GM19193 (cell line): ENCODE data around the gene ABCC3.

Source experiments
- POLR2A ChIP-seq: IDR thresholded peaks from 4 replicates; pipeline ENCODE4 v1.6.1; 2011; ENCODE audit not compliant: insufficient read depth, insufficient read length; ENCODE audit errors: extremely low read depth

Gene ABCC3

DNA sequence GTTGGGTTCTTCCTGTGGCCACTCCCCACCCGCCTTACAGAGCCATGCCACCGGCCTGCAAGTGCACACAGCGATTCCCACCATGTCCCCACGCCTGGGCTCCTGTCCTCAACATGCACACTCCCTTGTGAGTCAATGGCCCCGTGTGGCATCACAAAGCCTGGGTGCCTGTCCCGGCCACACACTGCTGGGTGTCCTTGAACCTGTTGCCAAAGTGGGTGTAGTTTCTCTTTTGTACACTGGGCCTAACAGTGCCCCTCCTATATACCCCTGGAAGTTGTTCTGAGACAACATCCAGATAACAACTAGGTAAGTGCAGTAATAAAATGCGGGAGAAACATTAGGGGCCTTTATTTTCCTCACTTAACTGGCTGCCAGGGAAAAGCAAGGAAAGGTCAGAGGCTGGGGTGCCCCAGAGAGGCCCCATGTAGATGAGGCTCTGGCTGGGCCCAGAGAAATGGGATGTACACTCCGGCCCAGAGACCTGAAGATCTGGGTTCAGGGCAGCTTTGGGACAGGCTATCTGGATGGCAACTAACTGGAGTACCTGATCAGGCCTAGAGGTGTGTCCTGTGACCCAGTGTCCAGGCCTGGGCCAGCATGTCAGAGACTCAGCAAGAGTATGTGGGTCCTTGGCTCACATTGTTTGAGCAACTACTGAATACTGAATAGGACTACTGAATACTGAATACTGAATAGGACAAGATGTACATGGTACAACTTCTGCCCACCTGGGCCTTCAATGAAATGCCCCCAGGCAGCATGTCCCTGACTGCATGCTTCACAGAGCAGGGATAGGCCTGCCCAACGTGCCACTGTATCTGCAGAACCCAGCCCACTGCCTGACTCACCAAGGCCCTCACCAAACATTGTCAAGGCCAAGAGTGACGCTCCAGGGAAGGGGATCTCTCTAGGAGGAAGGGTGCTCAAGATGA is 8.3 kb downstream of the ABCC3 start:
- TF ChIP-seq POLR2A: no peak

DNA sequence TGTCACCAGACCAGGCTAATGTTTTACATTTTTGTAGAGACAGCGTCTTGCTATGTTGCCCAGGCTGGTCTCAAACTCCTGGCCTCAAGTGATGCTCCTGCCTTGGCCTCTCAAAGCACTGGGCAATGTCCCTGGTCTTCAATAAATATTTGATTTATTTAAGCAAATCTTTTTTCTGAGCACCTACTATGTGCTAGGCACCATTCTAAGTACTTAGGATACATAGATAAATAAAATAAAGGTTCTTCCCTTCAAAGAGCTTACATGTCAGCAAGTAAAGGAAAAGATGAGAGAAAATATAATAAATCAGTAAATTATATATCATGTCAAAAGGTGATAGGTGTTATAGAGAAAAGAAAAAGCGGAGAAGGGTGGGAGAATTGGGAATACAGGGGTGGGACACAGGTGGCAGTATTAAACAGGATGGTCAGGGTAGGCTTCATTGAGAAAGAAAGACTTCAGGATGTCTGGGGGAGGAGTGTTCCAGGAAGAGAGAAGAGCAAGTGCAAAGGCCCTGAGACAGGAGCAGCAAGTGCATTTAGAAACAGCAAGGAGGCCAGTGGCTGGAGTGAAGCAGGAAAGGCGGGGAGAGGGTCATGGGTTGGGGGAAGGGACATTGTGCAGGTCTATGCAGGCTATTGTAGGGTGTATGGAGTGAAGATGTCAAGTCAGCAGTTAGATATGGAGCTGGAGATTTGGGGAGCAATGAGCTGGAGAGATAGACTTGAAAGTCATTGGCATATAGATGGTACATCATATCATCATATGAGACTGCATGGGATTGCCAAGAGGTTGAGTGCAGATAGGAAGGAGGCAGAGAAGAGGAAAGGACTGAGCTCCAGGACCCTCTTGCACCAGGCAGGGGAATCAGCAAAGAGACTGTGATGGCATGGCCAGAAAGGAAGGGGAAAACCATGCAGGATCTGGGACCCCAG is 11.3 kb downstream of the ABCC3 start:
- TF ChIP-seq POLR2A: no peak

DNA sequence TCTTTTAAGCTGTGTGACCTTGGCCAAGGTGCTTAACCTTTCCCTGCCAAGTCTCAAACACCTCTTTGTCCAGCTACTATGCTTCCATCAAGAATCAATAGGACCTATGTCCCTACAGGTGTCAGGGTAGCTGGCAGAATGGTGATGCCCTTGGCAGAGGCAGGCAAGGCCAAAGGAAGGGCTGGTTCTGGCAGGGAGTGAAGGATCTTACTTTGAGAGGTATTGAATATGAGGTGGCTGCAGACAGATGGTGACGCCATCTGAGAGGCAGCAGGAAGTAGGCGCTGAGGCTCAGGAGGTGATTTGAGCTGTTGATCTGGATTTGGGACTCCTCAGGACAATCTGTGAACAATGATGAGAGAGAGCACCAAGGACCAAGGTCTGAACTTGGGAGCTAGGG is 12.5 kb downstream of the ABCC3 start:
- TF ChIP-seq POLR2A: no peak

DNA sequence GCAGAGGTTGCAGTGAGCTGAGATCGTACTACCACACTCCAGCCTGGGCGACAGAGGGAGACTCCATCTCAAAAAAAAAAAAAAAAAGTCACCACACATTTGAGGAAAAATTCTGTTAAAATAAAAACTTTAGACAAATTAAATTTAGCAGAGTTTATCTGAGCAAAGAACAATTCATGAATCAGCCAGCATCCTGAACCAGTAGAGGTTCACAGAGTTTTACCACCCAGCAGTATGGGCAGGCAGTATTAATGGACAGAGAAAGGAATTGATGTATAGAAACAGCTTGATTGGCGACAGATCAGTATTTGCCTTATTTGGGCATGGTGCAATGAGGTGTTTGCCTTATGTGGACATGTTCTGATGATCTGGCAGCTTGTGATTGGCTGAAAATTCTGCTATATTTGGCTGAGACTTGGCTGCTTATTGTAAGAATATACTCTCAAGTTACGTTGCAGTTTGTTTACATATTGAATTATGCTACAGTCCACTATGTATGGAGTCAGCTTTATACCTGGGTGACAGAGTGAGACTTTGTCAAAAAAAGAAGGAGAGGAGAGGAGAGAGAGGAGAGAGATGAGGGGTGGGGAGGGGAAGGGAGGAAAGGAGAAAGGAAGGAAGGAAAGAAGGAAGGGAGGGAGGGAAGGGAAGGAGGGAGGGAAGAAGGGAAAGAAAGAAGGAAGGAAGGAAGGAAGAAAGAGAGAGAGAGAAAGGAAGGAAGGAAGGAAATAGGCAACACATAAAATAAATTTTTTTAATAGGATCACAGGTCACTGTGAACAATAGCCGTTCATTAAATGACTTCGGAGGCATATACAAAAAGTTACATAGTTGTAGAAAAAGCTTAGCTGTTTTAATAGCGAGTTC is 14.6 kb downstream of the ABCC3 start:
- no peak for TF ChIP-seq POLR2A

DNA sequence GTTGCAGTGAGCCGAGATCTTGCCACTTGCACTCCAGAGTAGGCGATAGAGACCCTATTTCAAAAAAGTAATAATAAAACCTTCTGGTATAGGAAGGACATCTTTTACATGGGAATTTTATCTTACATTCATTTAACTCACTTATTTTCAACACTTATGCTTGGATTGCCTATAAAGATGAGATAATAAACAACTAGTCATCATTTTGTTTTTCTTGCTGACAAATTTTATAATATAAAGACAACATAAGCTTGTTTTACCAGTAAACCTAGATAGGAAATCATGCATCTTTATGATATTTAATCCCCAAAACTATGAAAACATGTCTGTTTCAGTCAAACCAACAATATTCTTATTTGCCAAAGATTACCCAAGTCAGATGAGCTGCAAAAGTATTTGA is 17.0 kb downstream of the ABCC3 start:
- no peak for TF ChIP-seq POLR2A

DNA sequence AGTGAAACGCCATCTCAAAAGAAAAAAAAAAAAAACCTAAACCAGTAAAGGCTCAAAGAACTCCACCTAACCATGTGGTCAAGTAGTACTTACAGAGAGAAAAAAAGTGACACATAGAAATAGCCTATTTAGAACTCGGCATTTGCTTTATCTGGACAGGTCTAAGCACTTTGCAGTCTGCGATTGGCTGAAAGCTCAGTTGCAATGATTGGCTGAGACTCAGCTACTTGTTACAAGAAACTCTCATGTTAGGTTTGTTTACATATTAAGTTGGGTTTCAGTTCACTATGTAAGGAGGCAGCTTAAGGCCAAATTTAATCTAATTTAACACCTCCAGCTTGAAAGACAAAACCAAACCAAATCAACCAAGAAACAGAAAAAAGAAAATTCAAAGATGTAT is 19.1 kb downstream of the ABCC3 start:
- TF ChIP-seq POLR2A: no peak

DNA sequence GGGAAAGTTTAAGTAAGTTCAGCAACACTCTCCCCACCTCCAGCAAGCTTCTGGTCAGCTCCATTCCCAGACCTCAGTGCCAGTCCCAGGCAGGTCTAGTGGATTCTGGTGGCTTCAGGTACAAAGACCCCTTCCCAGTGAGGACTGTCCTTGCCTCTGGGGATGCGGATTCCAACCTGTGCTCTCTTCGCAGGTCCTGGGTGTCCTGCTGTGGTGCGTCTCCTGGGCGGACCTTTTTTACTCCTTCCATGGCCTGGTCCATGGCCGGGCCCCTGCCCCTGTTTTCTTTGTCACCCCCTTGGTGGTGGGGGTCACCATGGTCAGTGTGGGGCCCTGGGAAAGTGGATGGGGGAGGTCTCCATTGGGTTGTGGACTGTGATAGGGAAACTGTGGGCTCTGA is 21.8 kb downstream of the ABCC3 start:
- TF ChIP-seq POLR2A: no peak

DNA sequence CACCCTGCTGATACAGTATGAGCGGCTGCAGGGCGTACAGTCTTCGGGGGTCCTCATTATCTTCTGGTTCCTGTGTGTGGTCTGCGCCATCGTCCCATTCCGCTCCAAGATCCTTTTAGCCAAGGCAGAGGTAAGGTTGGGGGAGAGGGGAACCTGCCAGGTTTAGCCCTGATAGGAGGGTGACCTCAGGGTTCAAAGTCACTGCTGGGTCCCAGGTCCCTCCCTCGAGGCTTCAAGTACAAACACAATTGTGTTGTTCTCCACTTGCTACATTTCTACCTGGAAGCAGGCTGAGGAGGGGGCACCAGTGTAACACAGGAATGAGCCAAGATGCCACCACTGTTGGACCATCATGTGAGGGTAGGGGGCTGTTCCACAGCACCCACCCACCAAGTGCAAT is 22.4 kb downstream of the ABCC3 start:
- no peak for TF ChIP-seq POLR2A

DNA sequence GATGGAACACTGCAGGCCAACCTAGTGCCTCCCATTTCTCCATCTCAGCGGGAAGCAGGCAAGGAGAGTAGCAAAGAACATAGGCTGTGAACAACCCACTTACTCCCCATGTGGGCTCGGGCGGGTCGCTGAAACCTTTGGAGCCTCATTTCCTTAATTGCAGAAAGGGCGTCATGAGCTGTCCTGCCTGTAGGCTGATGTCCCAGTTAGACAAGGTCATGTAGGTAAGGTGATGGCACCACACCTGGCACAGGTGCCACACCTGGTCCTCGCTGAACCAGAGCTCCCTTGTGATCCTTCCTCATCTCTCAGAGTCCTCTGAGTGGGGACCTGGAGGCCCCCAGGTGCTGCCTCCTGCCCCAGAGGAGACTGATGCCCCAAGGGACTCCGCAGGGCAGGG is 22.9 kb downstream of the ABCC3 start:
- no peak for TF ChIP-seq POLR2A

DNA sequence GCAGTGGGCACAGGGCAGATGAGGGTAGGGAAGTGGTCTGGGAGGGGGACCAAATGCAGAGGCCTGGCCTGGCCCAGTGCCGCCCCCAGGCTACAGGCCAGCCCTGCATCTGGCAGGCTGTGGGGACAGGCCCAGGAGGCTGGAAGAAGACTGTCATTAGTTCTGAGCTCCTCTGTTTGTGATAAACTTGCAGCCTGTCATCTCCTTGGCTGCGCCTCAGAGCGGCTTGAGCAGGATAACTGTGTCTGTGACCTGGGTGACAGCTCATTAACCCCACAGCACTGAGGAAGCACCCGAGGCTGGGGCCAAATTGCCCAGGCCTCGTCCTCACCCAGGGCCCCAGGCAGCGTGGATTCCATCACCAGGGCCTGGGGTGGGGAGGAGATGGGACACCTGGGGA is 23.9 kb downstream of the ABCC3 start:
- no peak for TF ChIP-seq POLR2A

DNA sequence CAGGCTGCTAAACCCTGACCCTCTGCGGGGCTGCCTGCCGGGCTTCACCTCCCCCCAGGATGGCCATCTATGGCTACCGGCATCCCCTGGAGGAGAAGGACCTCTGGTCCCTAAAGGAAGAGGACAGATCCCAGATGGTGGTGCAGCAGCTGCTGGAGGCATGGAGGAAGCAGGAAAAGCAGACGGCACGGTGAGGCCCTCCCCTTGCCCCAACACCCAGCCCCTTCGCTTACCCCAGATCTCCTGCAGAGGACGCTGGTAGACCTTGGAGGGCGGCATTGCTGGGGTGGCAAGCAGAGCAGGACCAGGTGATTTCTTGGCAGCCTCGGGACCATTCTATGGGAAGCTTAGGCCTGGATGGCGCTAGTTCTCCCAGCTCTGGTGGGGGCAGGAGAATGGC is 24.5 kb downstream of the ABCC3 start:
- TF ChIP-seq POLR2A: no peak

DNA sequence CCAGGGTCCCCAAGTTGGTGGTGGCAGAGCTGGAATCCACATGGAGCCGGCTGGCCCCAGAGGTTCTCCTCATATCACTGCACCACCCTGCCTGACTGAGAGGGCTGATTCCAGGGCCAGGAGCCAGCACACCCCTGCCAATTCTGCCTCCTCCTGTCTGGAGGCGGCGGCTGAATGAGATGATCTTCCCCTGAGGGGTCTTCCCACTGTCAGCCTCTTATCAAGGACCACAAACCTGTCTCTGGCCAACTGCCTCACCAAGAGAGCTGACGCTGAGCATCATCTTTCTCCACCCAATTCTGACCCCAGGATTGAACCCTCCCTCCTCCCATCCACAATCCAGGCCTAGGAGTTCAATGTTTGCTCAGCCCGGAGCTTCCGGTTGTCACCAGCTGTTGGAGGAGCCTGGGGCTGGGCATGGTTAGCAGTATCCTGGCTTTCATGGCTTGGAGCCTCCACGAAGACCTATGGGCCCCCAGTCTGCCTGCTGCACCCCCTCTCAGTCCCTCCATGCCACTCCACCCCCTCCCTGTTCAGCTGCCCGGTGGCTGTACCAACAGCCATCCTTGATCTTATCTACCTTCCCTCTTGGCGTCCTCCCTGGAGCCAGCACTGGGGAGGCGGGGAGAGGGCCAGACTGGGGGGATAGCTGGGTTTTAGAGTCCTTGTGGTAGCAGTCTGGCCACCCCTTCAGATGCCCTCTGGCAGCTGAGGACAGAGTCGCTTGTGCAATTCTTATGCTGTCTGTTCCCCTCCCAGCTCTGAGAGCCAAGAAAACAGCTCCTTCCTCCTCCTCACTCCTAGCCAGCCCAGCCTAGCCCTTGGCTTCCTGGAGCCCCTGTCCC is 25.6 kb downstream of the ABCC3 start:
- no peak for TF ChIP-seq POLR2A

DNA sequence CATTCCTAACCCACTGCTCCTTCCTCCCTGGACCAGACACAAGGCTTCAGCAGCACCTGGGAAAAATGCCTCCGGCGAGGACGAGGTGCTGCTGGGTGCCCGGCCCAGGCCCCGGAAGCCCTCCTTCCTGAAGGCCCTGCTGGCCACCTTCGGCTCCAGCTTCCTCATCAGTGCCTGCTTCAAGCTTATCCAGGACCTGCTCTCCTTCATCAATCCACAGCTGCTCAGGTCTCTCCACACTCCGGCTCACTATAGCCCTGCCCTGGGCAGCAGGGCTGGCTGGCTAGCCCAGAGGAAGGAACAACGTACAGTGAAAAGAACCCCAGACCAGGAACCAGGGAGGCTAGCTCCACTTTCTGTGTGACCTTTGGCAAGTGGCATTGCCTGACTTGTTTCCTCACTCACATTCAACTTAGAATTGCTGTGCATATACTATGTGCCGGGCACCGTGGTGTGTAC is 26.2 kb downstream of the ABCC3 start:
- no peak for TF ChIP-seq POLR2A

DNA sequence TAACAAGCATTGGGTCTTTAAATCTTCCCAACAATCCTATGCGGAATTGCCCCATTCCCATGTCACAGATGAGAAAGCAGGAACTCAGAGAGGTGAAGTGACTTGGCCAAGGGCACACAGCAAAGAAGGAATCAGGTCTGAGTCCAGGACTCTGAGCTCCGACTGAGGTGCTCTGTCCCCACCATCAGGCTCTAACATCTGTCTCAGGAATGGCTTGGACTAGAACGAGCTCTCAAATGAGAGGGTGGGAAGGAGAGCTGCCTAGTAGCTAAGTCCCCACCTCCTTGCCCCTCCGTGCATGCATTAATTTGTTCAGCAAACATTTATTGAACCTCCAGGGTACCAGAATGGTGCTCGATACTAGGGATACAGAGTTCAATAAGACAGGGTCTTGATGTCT is 26.7 kb downstream of the ABCC3 start:
- no peak for TF ChIP-seq POLR2A

DNA sequence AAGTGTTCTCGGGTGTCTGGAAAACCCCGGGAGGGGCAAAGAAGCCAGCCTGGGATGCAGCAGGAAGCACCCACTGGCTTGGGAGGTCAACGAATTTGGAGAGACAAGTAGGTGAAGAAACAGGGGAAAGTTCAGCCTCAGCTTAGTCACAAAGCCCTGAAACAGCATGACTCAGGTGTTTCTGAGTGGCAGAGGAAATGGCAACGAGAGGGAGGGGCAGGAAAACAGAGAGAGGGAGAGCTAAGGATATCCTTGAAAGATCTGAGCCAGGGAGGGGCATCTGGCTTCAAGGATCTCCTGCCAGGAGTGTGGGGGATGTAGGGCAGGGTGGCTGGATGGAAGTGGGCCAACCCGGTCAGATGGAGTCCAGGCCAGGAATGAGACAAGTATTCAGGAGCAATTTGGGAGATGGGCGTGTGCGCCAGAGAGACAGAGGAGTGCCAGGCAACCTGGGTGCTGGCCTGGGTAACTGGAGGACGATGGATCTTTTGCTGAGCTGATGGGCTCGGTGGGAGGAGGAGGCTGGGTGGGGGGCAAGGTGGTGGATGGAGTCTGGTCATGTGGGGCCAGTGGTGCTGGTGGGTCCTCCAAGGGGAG is 27.2 kb downstream of the ABCC3 start:
- no peak for TF ChIP-seq POLR2A
